GM18520 (cell line): ENCODE measurements around the gene ADCY9.
"Not testable (repeated sequence)": the region's sequence is repeated elsewhere in the genome, so short reads cannot be mapped to it uniquely, and the experiment has no call there.

Experiments used
- ATAC-seq: cut with Tn5 transposase; IDR thresholded peaks from one replicate; pipeline ENCODE4 v1.9.1; 2021; ENCODE audit not compliant: unreplicated experiment

Gene ADCY9

DNA sequence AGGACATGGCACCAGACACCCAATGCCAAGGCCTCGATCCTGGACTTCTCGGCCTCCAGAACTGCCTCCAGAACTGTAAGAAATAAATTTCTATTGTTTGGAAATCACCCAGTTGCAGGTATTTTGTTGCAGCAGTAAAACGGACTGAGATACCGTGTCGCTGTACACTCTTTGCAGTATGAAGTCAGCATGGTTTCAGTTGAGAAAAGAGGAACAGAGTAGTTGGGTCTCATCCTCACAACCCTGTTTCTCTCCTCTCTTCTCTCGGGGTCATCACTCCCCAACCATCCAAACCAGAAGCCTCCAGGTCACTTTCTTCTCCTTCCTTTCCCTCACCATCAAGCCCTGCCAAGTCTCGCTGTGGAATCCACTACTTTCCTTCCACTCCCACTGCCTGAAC is 77.8 kb downstream of the ADCY9 start:
- no peak for ATAC-seq

DNA sequence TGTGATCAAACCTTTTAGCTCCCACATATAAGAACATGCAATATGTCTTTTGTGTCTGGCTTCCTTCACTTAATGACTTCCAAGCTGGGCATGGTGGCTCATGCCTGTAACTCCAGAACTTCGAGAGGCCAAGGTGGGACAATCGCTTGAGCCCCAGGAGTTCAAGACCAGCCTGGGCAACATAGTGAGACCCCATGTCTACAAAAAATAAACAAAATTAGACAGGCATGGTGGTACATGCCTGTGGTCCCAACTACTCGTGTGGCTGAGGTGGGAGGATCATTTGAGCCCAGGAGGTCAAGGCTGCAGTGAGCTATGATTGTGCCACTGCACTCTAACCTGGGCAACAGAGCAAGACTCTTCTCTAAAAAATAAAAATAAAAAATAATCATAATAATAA is 79.3 kb downstream of the ADCY9 start:
- not testable (repeated sequence) for ATAC-seq

DNA sequence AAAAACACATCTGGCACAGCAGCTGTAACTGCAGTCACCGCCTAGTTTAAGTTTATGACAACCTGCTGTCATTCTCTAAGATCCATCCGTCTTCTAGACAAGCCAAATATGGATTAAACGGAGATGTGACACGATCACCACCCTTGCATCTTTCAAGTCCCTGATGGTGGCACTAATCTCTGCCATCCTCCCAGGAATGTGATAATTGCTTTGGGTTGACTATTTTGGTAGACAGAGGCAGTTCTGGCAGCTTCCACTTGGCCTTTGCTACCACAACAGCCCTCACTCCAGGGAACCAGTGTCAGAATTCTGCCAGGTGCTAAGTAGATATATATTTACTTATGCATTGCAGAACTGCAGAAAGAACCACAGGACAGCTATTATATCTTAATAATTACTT is 81.3 kb downstream of the ADCY9 start:
- ATAC-seq, result no peak

DNA sequence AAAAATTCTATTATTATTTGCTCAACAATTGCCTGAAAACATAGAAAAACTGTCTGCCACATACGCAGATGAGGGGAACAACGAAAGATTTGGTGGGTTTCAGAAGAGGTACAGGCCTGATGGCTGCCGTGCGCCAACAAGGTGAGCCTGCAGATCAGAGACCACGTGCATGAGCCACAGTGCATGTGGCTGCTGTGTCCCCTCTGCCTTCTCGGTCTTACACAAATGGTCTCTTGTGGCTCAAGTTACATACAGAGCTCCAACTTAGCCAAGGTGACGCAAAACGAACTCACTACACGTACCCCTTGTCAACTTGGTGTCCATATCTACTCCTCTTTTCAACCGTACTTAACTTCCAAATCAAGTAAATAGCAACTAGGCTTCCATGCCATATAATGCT is 82.3 kb downstream of the ADCY9 start:
- ATAC-seq, result no peak

DNA sequence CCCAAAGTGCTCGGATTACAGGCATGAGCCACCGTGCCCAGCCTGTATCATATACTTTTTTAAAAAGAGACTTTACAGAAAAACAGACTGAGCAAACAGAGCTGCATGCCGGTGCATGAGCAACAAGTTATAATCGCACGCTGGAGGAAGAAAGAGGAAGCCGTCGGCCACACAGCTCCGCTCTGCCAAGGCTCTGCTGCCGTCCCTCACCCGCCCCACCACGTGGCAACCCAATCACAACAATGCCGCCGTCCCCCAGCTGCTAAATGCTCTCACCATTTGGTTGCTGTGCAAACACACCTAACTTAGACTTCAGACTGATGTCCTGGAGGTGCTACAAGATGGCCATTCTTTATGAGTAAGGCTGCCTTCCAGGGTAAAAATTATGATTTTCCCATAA is 83.5 kb downstream of the ADCY9 start:
- no peak for ATAC-seq

DNA sequence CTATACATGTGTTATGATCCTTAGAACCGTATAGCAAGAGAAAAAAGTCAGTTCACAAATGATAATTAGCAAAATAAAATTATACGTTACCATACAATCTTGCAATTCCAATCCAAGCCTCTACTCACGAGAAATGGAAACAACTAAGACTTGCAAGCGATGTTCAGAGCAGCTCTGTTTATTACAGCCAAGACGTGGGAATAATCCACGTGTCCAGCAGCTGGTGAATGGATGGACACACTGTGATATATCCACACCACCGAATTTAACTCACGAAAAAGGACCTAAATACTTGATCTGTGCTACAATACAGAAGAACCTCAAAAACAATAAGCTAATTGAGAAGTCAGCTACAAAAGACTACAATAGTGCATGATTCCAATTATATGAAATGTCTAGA is 88.1 kb downstream of the ADCY9 start:
- no peak for ATAC-seq

DNA sequence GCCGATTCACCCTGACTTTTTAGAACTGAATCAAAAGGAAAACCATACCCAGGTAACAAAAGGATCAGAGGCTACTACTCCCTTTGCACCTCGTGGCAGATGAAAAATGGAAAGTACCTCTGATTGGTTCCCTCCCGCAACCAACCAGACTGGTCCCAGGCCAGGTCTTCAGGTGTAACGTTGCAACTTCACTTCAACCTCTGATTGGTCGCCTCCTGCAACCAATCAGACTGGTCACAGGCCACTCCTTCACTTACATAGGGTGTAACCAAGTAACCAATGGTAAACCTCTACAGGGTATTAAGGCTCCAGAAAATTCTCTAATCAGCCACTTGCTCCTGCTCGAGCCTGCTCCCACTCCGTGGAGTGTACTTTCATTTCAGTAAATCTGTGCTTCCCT is 89.4 kb downstream of the ADCY9 start:
- no peak for ATAC-seq

DNA sequence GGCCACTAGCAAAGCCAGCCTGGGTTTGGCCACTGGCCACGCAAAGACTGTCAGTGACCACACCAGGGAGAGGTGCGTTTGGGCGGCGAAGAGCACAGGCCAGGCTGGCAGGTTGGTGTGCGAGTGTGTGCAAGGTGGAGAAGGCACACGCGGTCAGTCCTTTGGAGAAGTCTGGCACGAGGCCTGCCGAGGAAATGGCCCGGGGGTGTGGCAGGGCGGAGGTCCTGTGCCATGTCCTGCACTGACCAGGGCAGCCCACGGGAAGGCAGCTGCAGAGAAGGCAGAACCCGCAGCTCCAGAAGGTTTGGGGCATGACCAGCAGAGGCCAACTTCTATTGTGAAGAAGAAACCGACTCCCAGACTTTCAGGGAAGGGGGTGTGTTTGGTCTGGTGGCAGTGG is 90.8 kb downstream of the ADCY9 start:
- no peak for ATAC-seq

DNA sequence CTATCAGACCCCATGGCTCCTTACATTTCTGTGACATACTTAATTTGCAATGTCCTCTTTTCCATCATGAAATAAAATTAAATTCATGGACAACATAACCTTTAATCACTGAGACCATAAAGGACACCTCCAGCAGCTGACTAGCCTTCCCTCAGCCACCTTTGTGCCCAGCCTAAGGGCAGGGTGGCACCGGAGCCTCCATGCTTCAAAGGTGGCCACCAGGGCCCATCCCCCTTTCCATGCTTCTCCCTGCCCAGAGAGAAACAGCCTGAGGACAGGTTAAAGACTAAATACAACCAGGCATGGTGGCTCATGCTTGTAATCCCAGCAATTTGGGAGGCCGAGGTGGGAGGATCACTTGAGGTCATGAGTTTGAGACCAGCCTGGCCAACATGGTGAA is 94.3 kb downstream of the ADCY9 start:
- ATAC-seq, result no peak

DNA sequence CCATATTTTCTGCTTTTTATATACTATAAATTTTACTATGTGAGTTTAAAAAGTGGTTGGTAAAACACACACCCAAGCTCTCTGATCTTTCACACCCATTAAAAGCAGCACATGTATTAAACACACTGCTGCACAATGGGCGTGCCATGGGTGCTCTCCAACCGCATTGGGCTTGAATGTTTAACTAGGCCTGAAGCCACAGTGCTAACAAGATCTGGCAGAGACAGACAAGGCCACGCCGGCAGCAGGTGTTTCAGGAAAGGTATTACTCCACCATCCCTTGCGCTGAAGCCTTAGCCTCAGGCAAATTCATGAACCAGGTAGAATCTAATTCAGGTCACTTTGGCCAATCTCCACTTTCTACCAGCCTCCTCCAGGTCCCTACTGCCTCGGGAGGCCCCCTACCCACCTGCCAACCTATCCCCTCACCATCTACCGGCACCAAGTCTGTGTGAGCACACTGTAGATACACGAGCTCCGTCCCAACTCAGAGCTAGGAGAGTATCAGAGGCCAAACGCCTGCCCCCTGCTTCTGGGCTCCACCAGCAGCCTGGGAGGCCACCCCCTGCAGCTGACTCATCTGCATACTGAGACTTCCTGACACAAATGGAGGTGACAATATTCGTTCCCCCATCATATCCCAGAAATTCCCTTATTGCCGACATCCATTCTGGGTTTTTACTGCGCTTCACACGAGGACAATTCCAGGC is 95.0 kb downstream of the ADCY9 start:
- no peak for ATAC-seq

DNA sequence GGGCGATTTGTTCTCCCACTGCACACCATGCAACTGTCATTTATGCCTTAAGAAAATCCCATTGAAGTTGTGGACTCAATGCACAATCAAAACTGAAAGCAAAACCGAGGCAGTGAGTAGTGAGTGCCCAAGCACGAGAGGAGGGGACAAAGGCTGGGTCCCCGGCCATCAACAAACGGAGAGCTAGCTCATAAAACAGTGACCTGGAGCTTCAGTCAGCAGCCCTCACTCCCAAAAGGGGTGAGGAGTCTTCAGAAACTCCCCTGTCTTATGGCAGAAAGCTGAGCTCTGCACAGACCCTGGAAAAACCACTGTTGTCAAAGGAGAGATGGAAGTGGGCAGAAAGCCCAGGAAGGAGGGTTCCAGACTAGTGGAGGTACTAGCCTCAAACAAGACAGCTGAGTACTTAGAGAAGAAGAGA is 96.9 kb downstream of the ADCY9 start:
- ATAC-seq, result no peak

DNA sequence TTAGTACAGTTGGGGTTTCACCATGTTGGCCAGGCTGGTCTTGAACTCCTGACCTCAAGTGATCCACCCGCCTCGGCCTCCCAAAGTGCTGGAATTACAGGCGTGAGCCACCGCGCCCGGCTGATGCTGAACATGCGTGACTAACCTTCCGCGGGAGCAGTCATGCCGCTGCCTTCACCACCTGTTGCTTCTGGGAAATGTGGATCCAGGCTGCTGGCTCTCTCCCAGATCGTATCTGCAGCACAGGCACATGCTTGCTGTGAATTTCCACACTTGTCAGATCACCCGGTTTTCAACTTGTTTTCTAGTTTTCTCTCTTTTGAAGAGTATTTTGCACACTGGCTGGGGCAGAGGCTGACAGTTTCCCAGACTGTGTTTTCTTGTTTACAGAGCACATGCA is 97.9 kb downstream of the ADCY9 start:
- ATAC-seq, result no peak

DNA sequence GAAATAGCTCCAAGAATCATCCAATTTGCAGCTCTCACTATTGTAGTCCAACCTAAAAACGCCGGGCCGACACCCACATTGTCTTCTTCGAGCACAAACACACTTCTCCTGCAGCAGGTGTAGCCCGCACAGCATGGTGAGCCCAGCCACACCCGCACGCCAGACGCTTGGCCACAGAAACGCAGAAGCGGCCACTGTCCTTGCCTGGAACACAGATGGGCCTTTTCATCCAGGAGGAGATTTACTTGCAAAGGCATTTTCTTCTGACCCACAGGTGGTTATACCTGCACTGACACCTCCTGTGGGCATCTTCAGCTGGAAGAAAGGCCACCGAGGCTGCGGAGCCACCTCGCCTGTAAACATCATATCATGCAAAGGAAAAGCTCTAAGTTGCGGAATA is 98.4 kb downstream of the ADCY9 start:
- ATAC-seq, result no peak

DNA sequence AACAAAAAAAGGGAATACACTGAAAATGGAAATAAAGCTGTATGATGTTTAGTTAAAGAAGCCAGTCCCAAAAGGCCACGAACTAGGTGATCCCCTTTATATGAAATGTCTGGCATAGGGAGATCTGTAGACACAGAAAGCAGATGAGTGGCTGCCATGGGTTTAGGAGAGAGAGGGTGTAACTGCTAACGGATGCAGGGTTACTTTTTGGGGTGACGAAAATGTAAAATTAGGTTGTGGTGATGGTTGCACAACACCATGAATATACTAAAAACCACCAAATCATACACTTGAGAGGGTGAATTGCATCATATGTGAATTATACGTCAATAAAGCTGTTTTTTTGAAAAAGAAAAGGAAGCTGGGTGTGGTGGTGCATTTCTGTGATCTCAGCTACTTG is 99.6 kb downstream of the ADCY9 start:
- ATAC-seq, result no peak

DNA sequence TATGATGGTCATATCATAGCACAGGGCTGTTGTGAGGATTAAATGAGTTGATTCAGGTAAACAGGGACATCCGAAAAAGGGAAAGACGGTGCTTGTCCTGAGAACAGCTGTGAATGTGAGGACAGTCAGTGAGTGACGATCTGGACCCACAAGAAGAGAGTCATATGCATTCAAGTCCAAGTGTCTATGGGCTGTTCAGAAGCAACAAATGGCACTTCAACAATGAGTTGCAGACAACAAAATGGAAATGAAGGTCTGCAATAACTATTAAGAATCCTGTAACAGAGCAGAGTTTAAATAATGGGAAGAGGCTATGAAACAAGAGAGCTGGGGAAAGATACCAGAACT is 100.3 kb downstream of the ADCY9 start:
- no peak for ATAC-seq

DNA sequence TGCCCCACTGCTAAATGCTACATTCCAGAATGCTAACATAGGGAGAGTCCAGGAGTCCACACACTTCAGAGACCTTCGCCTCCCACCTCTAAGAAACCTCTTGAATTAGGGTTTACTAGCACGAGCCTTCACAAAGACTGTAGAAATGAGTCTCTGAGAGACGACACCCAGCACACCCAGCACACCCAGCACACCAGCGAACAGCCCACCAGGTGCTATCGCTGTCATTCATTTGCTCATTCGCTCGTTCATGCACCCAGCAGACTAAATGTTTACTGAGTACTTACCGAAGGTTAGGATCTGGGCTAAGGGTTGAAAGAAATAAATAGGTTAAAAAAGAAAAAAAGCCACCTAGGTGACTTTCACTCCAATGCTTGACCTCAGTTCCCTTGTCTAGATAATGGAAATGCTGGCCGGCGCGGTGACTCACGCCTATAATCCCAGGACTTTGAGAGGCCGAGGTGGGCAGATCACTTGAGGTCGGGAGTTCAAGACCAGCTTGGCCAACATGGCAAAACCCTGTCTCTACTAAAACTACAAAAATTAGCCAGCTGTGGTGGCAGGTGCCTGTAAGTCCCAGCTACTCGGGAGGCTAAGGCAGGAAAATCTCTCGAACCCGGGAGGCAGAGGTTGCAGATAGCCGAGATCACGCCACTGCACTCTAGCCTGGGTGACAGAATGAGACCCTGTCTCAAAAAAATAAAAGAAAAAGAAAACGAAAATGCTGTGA is 100.8 kb downstream of the ADCY9 start:
- ATAC-seq, result no peak

DNA sequence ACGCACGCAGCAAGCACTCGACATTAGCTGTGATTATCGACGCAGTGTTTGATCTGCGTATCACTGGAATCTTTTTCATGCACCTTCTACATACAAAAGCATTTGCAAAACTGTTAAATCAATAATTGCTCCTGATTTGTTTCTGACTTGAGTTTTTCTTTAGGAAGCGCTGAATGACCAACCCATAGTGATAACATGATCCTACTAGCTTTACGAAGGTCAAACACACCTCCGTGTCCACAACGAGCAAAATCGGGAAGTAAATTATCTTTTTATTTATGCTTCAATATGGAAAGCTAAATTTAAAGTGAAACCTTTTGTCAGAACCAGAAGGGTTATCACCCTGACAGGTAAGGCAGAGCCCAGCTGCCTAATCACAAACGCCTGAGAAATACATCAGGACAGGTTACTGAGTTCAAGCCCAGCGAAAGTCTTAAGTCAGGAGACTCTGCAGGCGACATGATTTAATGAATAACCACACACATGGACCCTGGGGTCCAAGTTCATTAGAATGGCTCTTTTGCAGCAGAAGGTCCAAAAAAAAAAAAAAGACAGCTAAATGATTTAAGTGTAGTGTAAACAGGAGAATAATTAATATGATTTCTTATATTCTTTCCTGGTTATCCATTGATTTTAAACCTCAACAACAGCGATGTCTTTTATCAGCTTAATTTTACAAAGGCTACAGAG is 104.2 kb downstream of the ADCY9 start:
- no peak for ATAC-seq

DNA sequence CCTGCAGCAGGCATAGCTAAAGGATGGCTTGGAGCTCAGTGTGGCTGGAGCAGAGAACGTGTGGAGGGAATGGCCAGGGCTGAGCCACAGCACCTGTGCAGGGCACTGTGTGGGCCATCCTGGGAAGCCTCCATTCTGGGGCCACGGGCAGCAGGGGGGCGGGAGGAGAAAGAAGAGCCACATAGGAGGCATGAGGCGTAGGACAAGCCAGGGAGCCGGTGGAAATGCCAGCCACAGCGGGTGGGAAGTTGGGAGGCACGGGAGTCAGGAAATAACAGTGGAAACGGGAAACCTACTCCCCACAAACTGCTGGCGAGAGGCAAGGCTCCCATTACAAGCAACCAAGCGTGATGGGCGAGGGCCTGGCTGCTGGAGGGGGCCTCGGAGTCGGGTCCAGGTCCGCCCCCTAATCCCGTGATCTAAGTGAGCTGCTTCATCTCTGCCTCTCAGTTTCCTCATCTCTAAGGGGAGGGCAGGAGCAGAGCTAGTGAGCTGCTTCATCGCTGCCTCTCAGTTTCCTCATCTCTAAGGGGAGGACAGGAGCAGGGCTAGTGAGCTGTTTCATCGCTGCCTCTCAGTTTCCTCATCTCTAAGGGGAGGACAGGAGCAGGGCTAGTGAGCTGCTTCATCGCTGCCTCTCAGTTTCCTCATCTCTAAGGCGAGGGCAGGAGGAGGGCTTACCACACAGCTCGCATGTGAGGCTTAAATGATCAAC is 104.9 kb downstream of the ADCY9 start:
- no peak for ATAC-seq

DNA sequence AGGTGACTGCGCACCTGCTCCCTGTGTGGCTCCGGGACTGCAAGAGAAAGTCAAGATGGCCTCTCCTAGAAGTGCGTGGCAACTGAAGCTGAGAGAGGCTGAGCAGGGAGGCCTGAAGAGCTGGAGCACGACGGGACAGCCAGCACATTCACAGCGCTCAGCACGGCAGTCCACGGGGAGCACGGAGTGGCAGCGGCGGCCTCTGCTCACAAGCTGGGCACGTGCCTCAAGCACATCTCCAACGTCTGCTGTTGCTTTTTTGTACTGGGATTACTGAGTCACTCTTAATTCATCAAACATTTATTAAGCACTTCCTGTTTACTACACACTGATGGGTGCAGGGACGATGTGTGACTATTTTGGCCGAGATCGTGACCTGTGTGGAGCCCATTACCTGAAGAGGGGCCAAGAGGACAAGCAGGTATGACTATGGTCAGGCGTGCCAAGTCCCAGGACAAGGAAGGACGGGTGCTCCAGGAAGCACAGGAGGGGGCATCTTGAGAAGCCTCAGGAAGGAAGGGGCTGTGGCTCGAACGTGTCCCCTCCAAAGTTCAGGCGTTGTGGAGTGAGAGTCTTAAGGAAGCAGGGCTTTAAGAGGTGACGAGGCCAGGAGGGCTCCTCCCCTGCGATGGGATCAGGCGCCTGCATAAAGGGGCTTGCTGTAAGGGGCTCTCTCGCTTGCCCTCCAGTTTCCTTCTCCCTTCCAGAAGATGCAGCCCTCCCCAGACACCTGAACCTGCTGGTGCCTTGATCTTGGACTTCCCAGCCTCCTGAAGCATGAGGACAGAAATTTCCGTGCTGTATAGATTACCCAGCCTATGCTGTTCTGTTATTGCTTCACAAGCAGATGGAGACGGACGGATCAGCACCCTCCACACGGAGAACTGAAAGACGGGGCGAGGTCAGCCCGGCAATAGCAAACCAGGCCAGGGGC is 105.8 kb downstream of the ADCY9 start:
- ATAC-seq, result no peak

DNA sequence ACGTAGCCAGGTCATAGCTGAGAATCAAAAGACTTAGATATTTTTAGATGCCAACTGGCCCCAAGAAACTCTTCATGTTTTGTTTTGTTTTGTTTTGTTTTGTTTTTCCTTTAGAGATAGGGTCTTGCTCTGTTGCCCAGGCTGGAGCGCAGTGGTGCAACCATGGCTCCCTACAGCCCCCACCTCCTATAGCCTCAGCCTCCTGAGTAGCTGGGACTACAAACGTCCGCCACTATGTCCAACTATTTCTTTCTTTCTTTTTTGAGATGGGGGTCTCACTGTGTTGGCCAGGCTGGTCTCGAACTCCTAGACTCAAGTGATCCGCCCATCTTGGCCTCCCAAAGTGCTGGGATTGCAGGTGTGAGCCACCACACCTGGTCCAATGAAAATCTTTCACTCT is 107.1 kb downstream of the ADCY9 start:
- ATAC-seq, result no peak

DNA sequence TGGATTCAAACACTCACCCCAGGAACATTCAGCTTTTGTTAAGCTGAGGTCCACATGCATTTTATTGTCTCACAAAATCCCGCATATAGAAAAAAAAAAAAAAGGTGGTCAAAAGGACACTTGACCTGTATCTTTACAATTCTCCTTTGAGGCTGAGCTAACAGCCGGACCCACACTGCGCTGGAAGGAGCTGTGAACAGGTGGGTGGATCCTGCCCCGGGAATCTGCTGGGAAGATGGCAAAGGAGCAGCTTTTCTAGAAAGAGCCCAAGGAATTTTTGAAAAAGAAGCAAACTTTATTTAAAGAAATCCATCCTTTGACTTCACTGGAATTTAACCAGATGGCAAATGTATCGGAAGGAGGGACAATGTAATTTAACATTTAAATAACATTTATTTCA is 108.1 kb downstream of the ADCY9 start:
- no peak for ATAC-seq
